B cell (primary cell): ENCODE results near the gene CNKSR2. TPM values are rescaled to one million over a fixed set of nuclear protein-coding genes. Genes with fewer than 3 reads are reported as not detected.

Source experiments
- ATAC-seq: fragments of 200-7000 bp; cut with Tn5 transposase; one replicate; pipeline ENCODE4 v1.10.0; 2021; ENCODE audit warnings: low read depth, mild to moderate bottlenecking, moderate number of reproducible peaks, moderate library complexity
- CTCF ChIA-PET: fragments of 350-600 bp; sonication (Branson Sonifier 250); formaldehyde crosslinking; loops from one replicate; lab custom pipeline; 2021; ENCODE audit warnings: antibody characterized with exemption, inconsistent platforms; lab: Charles Lee
- POLR2A ChIA-PET: fragments of 350-600 bp; sonication (Branson Sonifier 250); formaldehyde crosslinking; loops from one replicate; lab custom pipeline; 2021; ENCODE audit warnings: antibody characterized with exemption; lab: Charles Lee
- DNase-seq: peaks from one replicate; pipeline ENCODE4 v3.0.0; 2013
- H2AFZ ChIP-seq: 2 replicates; pipeline ENCODE4 v1.6.1; 2012; ENCODE audit warnings: mild to moderate bottlenecking, low read depth, low read length; ENCODE audit not compliant: insufficient read depth, poor library complexity, severe bottlenecking
- H3K27ac ChIP-seq, 2 donors: 1 replicate in 1 of 2; 2 replicates in 1 of 2; pipeline ENCODE4 v1.5.1; 2012 to 2013; ENCODE audit warnings: low read length in 2 of 2, mild to moderate bottlenecking in 2 of 2, moderate library complexity in 1 of 2
- H3K27me3 ChIP-seq, 4 experiments: fragments of 200-600 bp in 1 of 4; sonication (generic) in 1 of 4; replicated peaks in 1 of 4; 1 replicate in 2 of 4; 2 replicates in 2 of 4; pipeline versions ENCODE4 v1.6.1 to v1.7.0; 2013 to 2016; ENCODE audit warnings: low read length in 3 of 4, mild to moderate bottlenecking in 2 of 4, mixed read lengths in 1 of 4, moderate library complexity in 1 of 4; ENCODE audit not compliant: insufficient read depth in 4 of 4, control insufficient read depth in 3 of 4; ENCODE audit errors: control extremely low read depth in 1 of 4
- H3K36me3 ChIP-seq, 2 experiments: replicated peaks in 1 of 2; 1 replicate in 1 of 2; 2 replicates in 1 of 2; pipeline versions ENCODE4 v1.6.1 to v1.7.1; 2013; ENCODE audit warnings: low read length in 1 of 2; ENCODE audit not compliant: insufficient read depth in 2 of 2, control insufficient read depth in 1 of 2; ENCODE audit errors: control extremely low read depth in 1 of 2, extremely low read depth in 1 of 2
- H3K4me1 ChIP-seq, 2 donors: fragments of 200-600 bp in 1 of 2; sonication (generic) in 1 of 2; 1 replicate in 1 of 2; 2 replicates in 1 of 2; pipeline versions ENCODE4 v1.5.1 to v1.6.1; 2013 to 2017; ENCODE audit warnings: low read length in 2 of 2; ENCODE audit not compliant: control insufficient read depth in 2 of 2, insufficient read depth in 2 of 2
- H3K4me2 ChIP-seq: replicated peaks from 2 replicates; pipeline ENCODE3; 2012; ENCODE audit warnings: mild to moderate bottlenecking, low read depth, low read length; ENCODE audit not compliant: poor library complexity, severe bottlenecking
- H3K4me3 ChIP-seq, 5 experiments: fragments of 200-600 bp in 1 of 5; sonication (generic) in 1 of 5; 1 replicate in 3 of 5; 2 replicates in 2 of 5; pipeline versions ENCODE4 v1.5.1 to v1.7.0; 2011 to 2016; ENCODE audit warnings: low read length in 4 of 5, mild to moderate bottlenecking in 4 of 5, low read depth in 2 of 5, control low read depth in 1 of 5, moderate library complexity in 1 of 5; ENCODE audit not compliant: insufficient read depth in 1 of 5; ENCODE audit errors: control extremely low read depth in 1 of 5, extremely low read depth in 1 of 5
- H3K79me2 ChIP-seq: fragments of 200-600 bp; sonication (generic); one replicate; pipeline ENCODE4 v1.6.0; 2016; ENCODE audit warnings: low read length; ENCODE audit not compliant: control insufficient read depth, insufficient read depth
- H3K9ac ChIP-seq: fragments of 200-600 bp; sonication (generic); 2 replicates; pipeline ENCODE4 v1.6.1; 2017; ENCODE audit warnings: mild to moderate bottlenecking, low read length, moderate library complexity
- H3K9me3 ChIP-seq, 3 donors: one replicate each; pipeline versions ENCODE4 v1.6.1 to v1.7.1; 2013; ENCODE audit warnings: low read length in 2 of 3; ENCODE audit not compliant: control insufficient read depth in 2 of 3, insufficient read depth in 1 of 3; ENCODE audit errors: control extremely low read depth in 1 of 3
- H4K20me1 ChIP-seq: 2 replicates; pipeline ENCODE4 v1.6.0; 2012; ENCODE audit warnings: mild to moderate bottlenecking, low read length; ENCODE audit not compliant: insufficient read depth, control insufficient read depth, poor library complexity, severe bottlenecking
- H3K27ac Mint-ChIP-seq: one replicate; pipeline ENCODE4 v1.8.0; 2021; ENCODE audit warnings: mixed read lengths
- H3K27me3 Mint-ChIP-seq: one replicate; pipeline ENCODE4 v1.8.0; 2021; ENCODE audit warnings: mixed read lengths
- H3K4me1 Mint-ChIP-seq: one replicate; pipeline ENCODE4 v1.8.0; 2021; ENCODE audit warnings: mixed read lengths
- H3K4me3 Mint-ChIP-seq: one replicate; pipeline ENCODE4 v1.8.0; 2021; ENCODE audit warnings: mixed read lengths
- H3K9me3 Mint-ChIP-seq: one replicate; pipeline ENCODE4 v1.8.0; 2022; ENCODE audit warnings: mixed read lengths; ENCODE audit not compliant: insufficient read depth
- EZH2 ChIP-seq: IDR thresholded peaks from 2 replicates; pipeline ENCODE4 v1.6.1; 2012; ENCODE audit warnings: borderline replicate concordance, low read depth, mild to moderate bottlenecking, moderate library complexity, low read length; ENCODE audit not compliant: insufficient read depth, poor library complexity, severe bottlenecking
- WGBS: methylation state at CpG from one replicate; pipeline ENCODE4 v1.1.5; 2013; ENCODE audit warnings: missing lambda C conversion rate; ENCODE audit not compliant: insufficient coverage; 5-methylcytosine and 5-hydroxymethylcytosine counted together
- intact Hi-C: fragments of 100-400 bp; cut with micrococcal nuclease; formaldehyde crosslinking; loops from one replicate; pipeline ENCODE4 v1.10.0; 2022
- polyA plus RNA-seq: library from polyadenylated mRNA; depleted of rRNA; stranded (reverse); fragments of >200 nt; gene quantifications from 2 replicates; pipeline ENCODE4 v1.2.3, GENCODE V29; 2012
- total RNA-seq, 2 donors: library from RNA; stranded (reverse); fragments of 120-200 nt in 1 of 2; gene quantifications; 1 replicate in 1 of 2; 2 replicates in 1 of 2; pipeline versions ENCODE4 v1.2.3 to v1.2.4, GENCODE V29; 2013 to 2022
- TF ChIP-seq, protein P1 (sequence below): fragments of 200-600 bp; IDR thresholded peaks from one replicate; pipeline ENCODE4 v1.8.0; 2022; ENCODE audit warnings: antibody characterized with exemption, mild to moderate bottlenecking

CNKSR2 gene
- total and polyA plus RNA-seq, 2 donors (not counting 1 experiment from before 2014, with no cell fraction given): 11.5 to 18.8 TPM

DNA sequence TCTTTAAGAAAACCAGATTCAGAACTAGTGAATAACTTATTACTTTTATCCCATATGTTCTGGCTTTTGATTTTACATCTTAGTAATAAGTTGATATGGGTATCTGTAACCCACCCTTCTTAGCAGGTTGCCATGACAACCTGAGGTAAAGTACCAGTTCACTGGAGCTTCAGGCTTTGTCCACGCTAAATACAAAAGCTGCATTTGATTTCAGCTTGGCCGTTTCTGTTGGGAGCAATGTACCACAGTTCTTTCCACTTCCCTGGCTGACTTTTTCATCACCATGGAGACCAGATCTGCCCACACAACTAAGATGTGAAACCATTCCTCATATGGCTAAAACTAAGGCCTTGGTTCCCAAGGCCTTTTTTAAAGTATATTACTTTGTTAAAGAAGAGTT lies 257.8 kb downstream of the CNKSR2 start:
- Histone ChIP-seq H3K4me1 (no peaks in the 10 kb centered on the region), H3K27ac (no peak overlapping the region), H3K9ac (no peak overlapping the region), H2AFZ (no peak overlapping the region), H3K79me2 (no peaks in the 10 kb centered on the region), H3K9me3 (no peaks in the 10 kb centered on the region), H4K20me1 (no peaks in the 10 kb centered on the region), H3K4me3 (no peak overlapping the region), H3K4me2 (no peak overlapping the region), H3K36me3 (no peaks in the 10 kb centered on the region), H3K27me3 (no peaks in the 10 kb centered on the region)
- intact Hi-C loops: no loop called here
- Mint-ChIP-seq H3K27me3 (no peaks in the 10 kb centered on the region), H3K4me1 (no peaks in the 10 kb centered on the region), H3K4me3 (no peak overlapping the region), H3K27ac (no peak overlapping the region), H3K9me3 (no peaks in the 10 kb centered on the region)
- DNase-seq: no peak
- TF ChIP-seq, protein P1, sequence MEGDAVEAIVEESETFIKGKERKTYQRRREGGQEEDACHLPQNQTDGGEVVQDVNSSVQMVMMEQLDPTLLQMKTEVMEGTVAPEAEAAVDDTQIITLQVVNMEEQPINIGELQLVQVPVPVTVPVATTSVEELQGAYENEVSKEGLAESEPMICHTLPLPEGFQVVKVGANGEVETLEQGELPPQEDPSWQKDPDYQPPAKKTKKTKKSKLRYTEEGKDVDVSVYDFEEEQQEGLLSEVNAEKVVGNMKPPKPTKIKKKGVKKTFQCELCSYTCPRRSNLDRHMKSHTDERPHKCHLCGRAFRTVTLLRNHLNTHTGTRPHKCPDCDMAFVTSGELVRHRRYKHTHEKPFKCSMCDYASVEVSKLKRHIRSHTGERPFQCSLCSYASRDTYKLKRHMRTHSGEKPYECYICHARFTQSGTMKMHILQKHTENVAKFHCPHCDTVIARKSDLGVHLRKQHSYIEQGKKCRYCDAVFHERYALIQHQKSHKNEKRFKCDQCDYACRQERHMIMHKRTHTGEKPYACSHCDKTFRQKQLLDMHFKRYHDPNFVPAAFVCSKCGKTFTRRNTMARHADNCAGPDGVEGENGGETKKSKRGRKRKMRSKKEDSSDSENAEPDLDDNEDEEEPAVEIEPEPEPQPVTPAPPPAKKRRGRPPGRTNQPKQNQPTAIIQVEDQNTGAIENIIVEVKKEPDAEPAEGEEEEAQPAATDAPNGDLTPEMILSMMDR: no peak
- no peak for TF ChIP-seq EZH2
- no peak for ATAC-seq
- WGBS: 60% methylated on average over 1 of the region's 2 CpGs
- ChIA-PET POLR2A (no interaction called here), CTCF (no interaction called here)

DNA sequence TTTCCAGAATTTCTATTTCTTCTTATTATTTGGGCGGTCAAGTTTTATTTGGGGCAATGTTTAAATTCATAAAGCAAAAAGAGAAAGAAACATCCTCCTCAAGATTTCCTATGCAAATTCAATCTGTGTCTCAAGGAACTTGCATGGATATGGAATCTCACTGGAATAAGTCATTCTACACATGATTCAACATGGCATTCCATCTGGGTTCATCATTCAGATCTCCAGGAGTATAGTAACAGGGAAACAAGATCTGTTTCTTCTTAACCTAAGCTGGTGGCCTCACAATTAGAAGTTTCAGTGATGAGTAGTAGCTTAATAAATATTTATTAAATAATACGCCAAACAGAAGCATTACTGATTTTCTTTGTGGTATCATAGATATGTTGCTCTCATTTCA lies 264.1 kb downstream of the CNKSR2 start:
- no peak overlapping the region for H3K27ac ChIP-seq
- ChIA-PET CTCF (no interaction called here), POLR2A (no interaction called here)
- H3K36me3 ChIP-seq: no peaks in the 10 kb centered on the region
- H3K4me2 ChIP-seq: no peak overlapping the region
- H3K27me3 ChIP-seq: no peaks in the 10 kb centered on the region
- H3K79me2 ChIP-seq: no peaks in the 10 kb centered on the region
- no peaks in the 10 kb centered on the region for H3K4me1 ChIP-seq
- TF ChIP-seq, protein P1: no peak
- H3K9ac ChIP-seq: no peak overlapping the region
- H3K4me3 ChIP-seq: no peak overlapping the region
- no peak overlapping the region for H2AFZ ChIP-seq
- ATAC-seq (no peak), DNase-seq (no peak)
- Mint-ChIP-seq H3K4me1 (no peaks in the 10 kb centered on the region), H3K9me3 (no peaks in the 10 kb centered on the region), H3K27ac (no peak overlapping the region), H3K4me3 (no peak overlapping the region), H3K27me3 (no peaks in the 10 kb centered on the region)
- no CpG with 5 or more reads among the region's 2 CpGs for WGBS
- intact Hi-C loops: no loop called here
- H3K9me3 ChIP-seq: no peaks in the 10 kb centered on the region
- no peaks in the 10 kb centered on the region for H4K20me1 ChIP-seq
